HEK293T (cell line): ENCODE results near the gene FADS3.

ENCODE experiments used
- ARNT ChIP-seq: fragments of 450-650 bp; IDR thresholded peaks from 2 replicates; pipeline ENCODE4 v1.6.1; 2017; ENCODE audit warnings: mild to moderate bottlenecking
- BHLHE40 ChIP-seq: fragments of 450-650 bp; IDR thresholded peaks from 2 replicates; pipeline ENCODE4 v1.6.1; 2016; ENCODE audit warnings: mild to moderate bottlenecking, moderate library complexity, borderline replicate concordance
- ELF4 ChIP-seq: fragments of 450-650 bp; IDR thresholded peaks from 2 replicates; pipeline ENCODE4 v1.6.1; 2017; ENCODE audit warnings: antibody characterized with exemption
- FOXK2 ChIP-seq: fragments of 450-650 bp; IDR thresholded peaks from 2 replicates; pipeline ENCODE4 v1.6.1; 2016; ENCODE audit warnings: mild to moderate bottlenecking
- FOXM1 ChIP-seq: fragments of 450-650 bp; IDR thresholded peaks from 2 replicates; pipeline ENCODE4 v1.6.1; 2017; ENCODE audit warnings: mild to moderate bottlenecking, borderline replicate concordance
- HDGF ChIP-seq: fragments of 450-650 bp; IDR thresholded peaks from 2 replicates; pipeline ENCODE4 v1.6.1; 2017; ENCODE audit warnings: antibody characterized with exemption, borderline replicate concordance
- L3MBTL2 ChIP-seq: fragments of 450-650 bp; conservative IDR thresholded peaks from 2 replicates; pipeline ENCODE4 v1.6.1; 2016; ENCODE audit warnings: mild to moderate bottlenecking
- NFRKB ChIP-seq: fragments of 450-650 bp; IDR thresholded peaks from 2 replicates; pipeline ENCODE4 v1.6.1; 2016; ENCODE audit warnings: mild to moderate bottlenecking, moderate library complexity
- SP1 ChIP-seq: fragments of 450-650 bp; IDR thresholded peaks from 2 replicates; pipeline ENCODE4 v1.6.1; 2017
- SUZ12 ChIP-seq: fragments of 450-650 bp; IDR thresholded peaks from 2 replicates; pipeline ENCODE4 v1.6.1; 2016; ENCODE audit warnings: mild to moderate bottlenecking
- TARDBP ChIP-seq: fragments of 450-650 bp; IDR thresholded peaks from 2 replicates; pipeline ENCODE4 v1.6.1; 2016
- ZNF384 ChIP-seq: fragments of 450-650 bp; IDR thresholded peaks from 2 replicates; pipeline ENCODE4 v1.6.1; 2016

GRCh38 chr11:61854206-61854895 lies 37.0 kb downstream of the FADS3 start:
- TF ChIP-seq HDGF: no peak
- TF ChIP-seq NFRKB: no peak
- no peak for TF ChIP-seq FOXM1
- TF ChIP-seq L3MBTL2: no peak
- no peak for TF ChIP-seq ARNT
- TF ChIP-seq ELF4: no peak
- no peak for TF ChIP-seq SP1
- no peak for TF ChIP-seq TARDBP
- no peak for TF ChIP-seq SUZ12
- TF ChIP-seq FOXK2: no peak
- TF ChIP-seq BHLHE40: no peak
- no peak for TF ChIP-seq ZNF384
